Activated CD8-positive, alpha-beta memory T cell treated with anti-CD3 and anti-CD28 coated beads for 1 hour (primary cell): ENCODE measurements around the gene RRAGC.
"Not testable (repeated sequence)": the region's sequence is repeated elsewhere in the genome, so short reads cannot be mapped to it uniquely, and the experiment has no call there.

Experiments used
- DNase-seq, 2 donors: peaks; one replicate each; pipeline ENCODE4 v3.0.0-alpha.2; 2020; ENCODE audit warnings: low read depth in 1 of 2; ENCODE audit errors: extremely low read depth in 1 of 2

The RRAGC gene

GRCh38 chr1:38858833-38859560 is 575 bp downstream of the RRAGC start:
- DNase-seq, result peak in 1 of 2 donors; percentile 13

- no peak for DNase-seq
These were observed 6.8 kb downstream of the RRAGC start for GRCh38 chr1:38852780-38853179.

- no peak for DNase-seq
These were observed 11.5 kb downstream of the RRAGC start for GRCh38 chr1:38848071-38848470.

GRCh38 chr1:38846210-38846609 is 13.4 kb downstream of the RRAGC start:
- no peak for DNase-seq

- DNase-seq, result not testable (repeated sequence)
These were observed 14.5 kb downstream of the RRAGC start for GRCh38 chr1:38845088-38845487.

- no peak for DNase-seq
These were observed 19.3 kb downstream of the RRAGC start for GRCh38 chr1:38840281-38840680.

- DNase-seq, result no peak
These were observed 20.2 kb downstream of the RRAGC start for GRCh38 chr1:38839363-38839762.

GRCh38 chr1:38836316-38836715 is 23.3 kb downstream of the RRAGC start:
- DNase-seq, result not testable (repeated sequence)

- no peak for DNase-seq
These were observed 24.4 kb downstream of the RRAGC start for GRCh38 chr1:38834937-38835827.

- no peak for DNase-seq
These were observed 25.3 kb downstream of the RRAGC start for GRCh38 chr1:38834221-38834782.

GRCh38 chr1:38833146-38833545 is 26.4 kb downstream of the RRAGC start:
- DNase-seq, result no peak

GRCh38 chr1:38832370-38832734 is 27.2 kb downstream of the RRAGC start:
- DNase-seq, result no peak

- no peak for DNase-seq
These were observed 27.7 kb downstream of the RRAGC start for GRCh38 chr1:38831731-38832369.

- DNase-seq, result no peak
These were observed 30.2 kb downstream of the RRAGC start for GRCh38 chr1:38829368-38829767.

- DNase-seq, result no peak
These were observed 32.3 kb downstream of the RRAGC start for GRCh38 chr1:38827318-38827717.

GRCh38 chr1:38826886-38827285 is 32.7 kb downstream of the RRAGC start:
- no peak for DNase-seq

- DNase-seq, result no peak
These were observed 33.3 kb downstream of the RRAGC start for GRCh38 chr1:38826262-38826661.

GRCh38 chr1:38820860-38821259 is 38.7 kb downstream of the RRAGC start:
- no peak for DNase-seq

GRCh38 chr1:38819516-38819915 is 40.1 kb downstream of the RRAGC start:
- DNase-seq, result no peak

- DNase-seq, result no peak
These were observed 40.5 kb downstream of the RRAGC start for GRCh38 chr1:38819040-38819439.
